HUES64 (cell line): ENCODE results near the gene ZNF804B.
"Not testable (repeated sequence)": the region's sequence is repeated elsewhere in the genome, so short reads cannot be mapped to it uniquely, and the experiment has no call there.

Source experiments
- H3K27ac ChIP-seq: 2 replicates; pipeline ENCODE4 v1.7.0; 2013; ENCODE audit warnings: low read depth, low read length, inconsistent platforms
- H3K27me3 ChIP-seq: 2 replicates; pipeline ENCODE4 v1.6.1; 2013; ENCODE audit warnings: mild to moderate bottlenecking, low read length; ENCODE audit not compliant: insufficient read depth
- H3K36me3 ChIP-seq: 2 replicates; pipeline ENCODE4 v1.6.1; 2013; ENCODE audit warnings: mild to moderate bottlenecking, low read length; ENCODE audit not compliant: insufficient read depth
- H3K4me1 ChIP-seq: 2 replicates; pipeline ENCODE4 v1.6.1; 2013; ENCODE audit warnings: mild to moderate bottlenecking, low read length, moderate library complexity; ENCODE audit not compliant: insufficient read depth
- H3K4me3 ChIP-seq: 2 replicates; pipeline ENCODE4 v1.5.1; 2013; ENCODE audit warnings: mild to moderate bottlenecking, low read length, moderate library complexity
- H3K9ac ChIP-seq: 2 replicates; pipeline ENCODE4 v1.6.1; 2013; ENCODE audit warnings: mild to moderate bottlenecking, low read depth, low read length
- H3K9me3 ChIP-seq: 2 replicates; pipeline ENCODE4 v1.6.1; 2013; ENCODE audit warnings: low read depth, low read length; ENCODE audit not compliant: insufficient read depth
- WGBS: fragments of 150-250, 120-280 bp; methylation state at CpG from one replicate; pipeline ENCODE4 v1.1.7; 2013; ENCODE audit warnings: missing lambda C conversion rate; 5-methylcytosine and 5-hydroxymethylcytosine counted together

ZNF804B gene

DNA sequence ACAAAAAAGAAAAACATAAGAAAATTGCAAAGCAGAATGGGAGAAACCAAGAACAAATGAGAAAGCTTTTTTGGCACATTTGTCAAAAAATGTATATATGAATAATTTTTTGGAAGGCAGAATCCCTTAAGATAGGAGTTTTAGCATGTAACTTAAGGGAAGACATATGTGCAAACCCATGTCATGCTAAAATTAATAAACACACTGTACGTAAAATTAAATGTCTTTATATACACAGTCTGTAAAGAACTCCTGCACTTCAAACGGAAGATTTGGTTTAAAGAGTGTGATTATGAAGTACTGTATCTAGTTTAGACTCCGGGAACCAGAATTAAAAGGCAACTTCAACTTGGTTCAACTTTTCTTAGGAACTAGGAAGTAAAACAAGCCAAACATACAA lies 405.9 kb downstream of the ZNF804B start:
- Histone ChIP-seq H3K9ac (no peak overlapping the region), H3K4me3 (no peak overlapping the region), H3K27me3 (no peaks in the 10 kb centered on the region), H3K9me3 (no peaks in the 10 kb centered on the region), H3K36me3 (no peaks in the 10 kb centered on the region), H3K4me1 (no peaks in the 10 kb centered on the region), H3K27ac (no peak overlapping the region)
- WGBS, result 92% methylated on average over 2 of the region's 3 CpGs

GRCh38 chr7:89170628-89171027 lies 411.1 kb downstream of the ZNF804B start:
- no peaks in the 10 kb centered on the region for H3K36me3 ChIP-seq
- no peak overlapping the region for H3K9ac ChIP-seq
- H3K27me3 ChIP-seq, result no peaks in the 10 kb centered on the region
- H3K27ac ChIP-seq, result no peak overlapping the region
- H3K4me3 ChIP-seq, result no peak overlapping the region
- no peaks in the 10 kb centered on the region for H3K9me3 ChIP-seq
- WGBS, result 88% methylated on average over 1 of the region's 1 CpG
- H3K4me1 ChIP-seq, result no peaks in the 10 kb centered on the region

GRCh38 chr7:89182116-89182515 lies 422.6 kb downstream of the ZNF804B start:
- no peak overlapping the region for H3K4me3 ChIP-seq
- H3K27ac ChIP-seq, result no peak overlapping the region
- WGBS, result 90% methylated on average over 2 of the region's 2 CpGs
- H3K27me3 ChIP-seq, result no peaks in the 10 kb centered on the region
- H3K9me3 ChIP-seq, result no peaks in the 10 kb centered on the region
- no peaks in the 10 kb centered on the region for H3K36me3 ChIP-seq
- H3K4me1 ChIP-seq, result peaks cover 8% of the 10 kb centered on the region
- H3K9ac ChIP-seq, result no peak overlapping the region

DNA sequence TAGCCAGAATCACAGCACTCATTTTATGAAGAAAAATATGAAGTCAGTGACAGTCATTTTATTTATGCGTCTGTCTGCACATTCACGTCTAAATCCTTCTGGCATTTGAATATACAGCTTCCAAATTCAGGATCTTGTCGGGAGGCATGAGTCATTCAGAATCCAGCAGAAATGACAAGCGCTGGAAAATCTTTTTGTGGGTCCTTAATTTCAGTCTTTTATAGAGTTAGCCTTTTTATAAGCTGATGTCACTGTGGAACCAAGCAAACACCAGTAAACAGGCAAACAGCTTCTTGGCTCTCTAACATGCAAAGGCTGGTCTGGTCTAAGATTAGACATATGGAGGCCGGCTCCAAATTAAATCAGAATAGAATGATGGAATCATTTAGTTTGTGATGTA lies 424.2 kb downstream of the ZNF804B start:
- Histone ChIP-seq H3K4me3 (no peak overlapping the region), H3K36me3 (no peaks in the 10 kb centered on the region)
- 74% methylated on average over 5 of the region's 5 CpGs for WGBS

DNA sequence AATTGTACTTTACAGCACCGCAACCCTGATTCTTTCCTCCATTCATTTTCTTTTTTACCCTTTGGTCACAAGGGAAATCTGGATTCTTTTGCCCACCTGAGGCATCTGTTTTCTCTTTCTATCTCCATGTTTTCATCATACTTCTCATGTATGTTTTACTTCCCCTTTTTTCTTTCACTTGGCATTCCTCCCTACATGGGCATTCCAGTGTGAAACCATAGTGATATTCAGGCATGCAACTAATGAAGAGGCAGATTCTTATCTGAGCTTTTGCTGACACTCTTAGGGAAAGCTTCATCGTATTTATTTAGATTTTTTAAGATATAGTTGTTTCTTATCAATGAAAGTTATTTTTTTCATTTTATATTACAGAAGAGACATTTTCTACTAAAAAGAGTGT lies 441.3 kb downstream of the ZNF804B start:
- no peaks in the 10 kb centered on the region for H3K9me3 ChIP-seq
- no peaks in the 10 kb centered on the region for H3K4me1 ChIP-seq
- H3K36me3 ChIP-seq, result no peaks in the 10 kb centered on the region
- no peak overlapping the region for H3K27ac ChIP-seq
- no peaks in the 10 kb centered on the region for H3K27me3 ChIP-seq
- no peak overlapping the region for H3K9ac ChIP-seq
- H3K4me3 ChIP-seq, result no peak overlapping the region
- WGBS, result 97% methylated on average over 1 of the region's 2 CpGs

More for the DNA sequence above, 424.2 kb downstream of the ZNF804B start:
- Histone ChIP-seq H3K4me1 (peaks cover 12% of the 10 kb centered on the region), H3K27me3 (no peaks in the 10 kb centered on the region), H3K9ac (no peak overlapping the region), H3K27ac (no peak overlapping the region), H3K9me3 (no peaks in the 10 kb centered on the region)

DNA sequence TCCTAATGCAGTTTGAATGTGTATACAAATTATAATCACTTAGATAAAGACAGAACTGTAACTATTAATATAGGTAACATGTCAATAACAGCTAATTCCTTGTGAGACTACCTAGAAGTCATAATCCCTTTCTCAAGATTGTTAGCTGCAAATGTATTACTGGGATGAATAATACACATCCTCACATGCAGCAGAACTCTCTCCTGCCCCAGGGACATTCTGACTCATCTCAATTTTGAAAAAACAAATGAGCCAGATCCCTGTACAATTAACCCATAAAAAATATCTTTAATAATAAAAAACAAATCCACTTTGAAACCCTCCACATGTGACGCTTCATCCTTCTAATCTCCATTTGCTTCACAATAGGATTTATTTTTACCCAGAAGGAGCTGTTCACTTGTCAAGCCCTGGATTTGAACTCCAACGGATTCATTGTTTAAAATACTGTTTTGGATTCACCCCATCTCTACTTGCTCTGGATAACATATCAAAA lies 464.4 kb downstream of the ZNF804B start:
- H3K9ac ChIP-seq, result no peak overlapping the region
- H3K4me3 ChIP-seq, result no peak overlapping the region
- H3K36me3 ChIP-seq, result no peaks in the 10 kb centered on the region
- H3K9me3 ChIP-seq, result no peaks in the 10 kb centered on the region
- H3K27me3 ChIP-seq, result no peaks in the 10 kb centered on the region
- no peaks in the 10 kb centered on the region for H3K4me1 ChIP-seq
- 70% methylated on average over 2 of the region's 2 CpGs for WGBS
- H3K27ac ChIP-seq, result no peak overlapping the region

DNA sequence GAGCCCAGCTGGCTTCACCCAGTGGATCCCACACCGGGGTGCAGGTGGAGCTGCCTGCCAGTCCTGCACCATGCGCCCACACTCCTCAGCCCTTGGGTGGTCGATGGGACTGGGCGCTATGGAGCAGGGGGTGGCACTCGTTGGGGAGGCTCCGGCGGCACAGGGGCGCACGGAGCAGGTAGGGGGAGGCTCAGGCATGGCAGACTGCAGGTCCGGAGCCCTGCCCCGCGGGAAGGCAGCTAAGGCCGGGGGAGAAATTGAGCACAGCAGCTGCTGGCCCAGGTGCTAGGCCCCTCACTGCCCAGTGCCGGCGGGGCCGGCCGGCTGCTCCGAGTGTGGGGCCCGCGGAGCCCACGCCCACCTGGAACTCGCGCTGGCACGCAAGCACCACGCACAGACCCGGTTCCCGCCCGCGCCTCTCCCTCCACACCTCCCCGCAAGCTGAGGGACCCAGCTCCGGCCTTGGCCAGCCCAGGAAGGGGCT lies 469.2 kb downstream of the ZNF804B start:
- H3K4me1 ChIP-seq, H3K36me3 ChIP-seq, H3K27me3 ChIP-seq, H3K9ac ChIP-seq, H3K4me3 ChIP-seq, H3K27ac ChIP-seq, H3K9me3 ChIP-seq: not testable (repeated sequence)
- WGBS, result 92% methylated on average over 31 of the region's 31 CpGs

DNA sequence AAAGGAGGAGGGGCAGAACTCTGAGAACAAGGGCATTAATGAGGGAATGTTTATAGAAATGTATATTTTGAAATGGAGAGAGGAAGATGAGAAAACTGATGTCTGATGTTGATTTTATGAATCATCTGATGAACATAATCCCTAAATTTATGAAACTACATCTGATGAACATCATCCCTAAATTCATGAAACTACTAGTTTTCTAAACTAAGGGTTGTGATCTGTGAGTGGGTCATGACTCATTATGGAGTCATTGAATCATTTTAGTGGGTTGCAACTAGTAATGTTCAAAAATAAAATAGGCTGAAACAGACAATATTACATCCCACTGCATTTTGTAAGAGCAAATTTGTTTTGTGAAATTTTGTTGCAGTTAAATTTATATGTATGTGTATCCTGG lies 478.7 kb downstream of the ZNF804B start:
- Histone ChIP-seq H3K4me3 (no peak overlapping the region), H3K9ac (no peak overlapping the region), H3K9me3 (no peaks in the 10 kb centered on the region), H3K36me3 (no peaks in the 10 kb centered on the region), H3K27me3 (no peaks in the 10 kb centered on the region), H3K4me1 (no peaks in the 10 kb centered on the region), H3K27ac (no peak overlapping the region)

- Histone ChIP-seq H3K36me3 (no peaks in the 10 kb centered on the region), H3K4me1 (no peaks in the 10 kb centered on the region), H3K27me3 (no peaks in the 10 kb centered on the region), H3K4me3 (no peak overlapping the region), H3K27ac (no peak overlapping the region), H3K9me3 (peaks cover 11% of the 10 kb centered on the region), H3K9ac (no peak overlapping the region)
Measured at GRCh38 chr7:89246196-89246595, 486.7 kb downstream of the ZNF804B start.

GRCh38 chr7:89247207-89247606 lies 487.7 kb downstream of the ZNF804B start:
- Histone ChIP-seq H3K27ac (no peak overlapping the region), H3K4me1 (no peaks in the 10 kb centered on the region), H3K27me3 (no peaks in the 10 kb centered on the region), H3K4me3 (no peak overlapping the region), H3K36me3 (no peaks in the 10 kb centered on the region), H3K9ac (no peak overlapping the region), H3K9me3 (peaks cover 11% of the 10 kb centered on the region)
- 87% methylated on average over 3 of the region's 3 CpGs for whole genome bisulfite sequencing

GRCh38 chr7:89259085-89259484 lies 499.6 kb downstream of the ZNF804B start:
- Histone ChIP-seq H3K9ac (no peak overlapping the region), H3K4me3 (no peak overlapping the region)
- 90% methylated on average over 2 of the region's 2 CpGs for WGBS

DNA sequence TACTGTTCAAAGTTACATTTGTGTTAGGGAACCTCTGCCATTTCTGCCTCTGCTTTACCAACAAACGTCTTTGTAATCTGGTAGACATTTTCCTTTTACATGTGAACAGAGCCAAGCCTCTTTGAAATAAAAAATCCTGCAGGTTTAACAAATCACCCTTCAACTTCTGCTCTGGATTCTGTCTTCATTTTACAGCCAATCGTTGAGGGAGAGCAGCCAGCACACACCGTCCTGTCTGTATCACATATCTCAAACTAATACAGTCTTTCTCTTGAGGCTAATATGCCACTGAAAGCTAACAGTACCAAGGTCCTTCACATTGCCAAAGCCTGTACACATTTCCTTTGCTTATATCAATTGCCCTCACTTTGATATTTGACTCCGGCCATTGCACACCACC lies 504.6 kb downstream of the ZNF804B start:
- WGBS, result 90% methylated on average over 4 of the region's 4 CpGs
- Histone ChIP-seq H3K36me3 (no peaks in the 10 kb centered on the region), H3K9me3 (no peaks in the 10 kb centered on the region)

More at GRCh38 chr7:89259085-89259484, 499.6 kb downstream of the ZNF804B start:
- H3K27me3 ChIP-seq, result no peaks in the 10 kb centered on the region
- H3K4me1 ChIP-seq, result no peaks in the 10 kb centered on the region
- no peaks in the 10 kb centered on the region for H3K9me3 ChIP-seq
- H3K36me3 ChIP-seq, result no peaks in the 10 kb centered on the region
- H3K27ac ChIP-seq, result no peak overlapping the region

More for the DNA sequence above, 504.6 kb downstream of the ZNF804B start:
- Histone ChIP-seq H3K27me3 (no peaks in the 10 kb centered on the region), H3K4me3 (no peak overlapping the region), H3K9ac (no peak overlapping the region), H3K27ac (no peak overlapping the region), H3K4me1 (no peaks in the 10 kb centered on the region)
